Stimulated activated naive CD8-positive, alpha-beta T cell treated with anti-CD3 and anti-CD28 coated beads, Interleukin-15, Interleukin-2, amounts not matched to agents 100 U/mL and 50 U/mL, for 24 hours (primary cell): ENCODE data around the gene LGALS1.
"Not testable (repeated sequence)": the region's sequence is repeated elsewhere in the genome, so short reads cannot be mapped to it uniquely, and the experiment has no call there.

Source experiments
- ATAC-seq: fragments of 150-1000 bp; cut with Tn5 transposase; one replicate; pipeline ENCODE4 v1.10.0; 2021
- DNase-seq: peaks from one replicate; pipeline ENCODE4 v3.0.0; 2021

The LGALS1 gene

DNA sequence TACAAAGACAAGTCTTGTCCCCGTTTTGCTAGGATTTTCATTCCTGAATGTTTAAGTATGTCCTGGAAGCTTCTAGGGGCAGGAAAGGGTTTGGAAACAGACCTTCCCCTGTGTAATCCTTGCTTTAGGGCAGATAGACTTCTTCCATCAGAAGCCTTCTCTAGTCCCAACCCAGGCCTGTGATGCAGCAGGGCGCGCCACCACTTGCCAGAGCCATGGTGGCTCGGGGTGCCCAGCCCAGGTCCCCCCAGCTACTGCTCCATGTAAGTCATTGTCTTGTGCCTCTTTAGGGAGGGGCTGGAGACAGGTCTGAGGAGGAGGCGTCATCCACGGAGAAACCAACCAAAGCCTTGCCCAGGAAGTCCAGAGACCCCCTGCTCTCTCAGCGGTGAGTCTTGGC, 15.0 kb downstream of the LGALS1 start:
- ATAC-seq: no peak
- no peak for DNase-seq

DNA sequence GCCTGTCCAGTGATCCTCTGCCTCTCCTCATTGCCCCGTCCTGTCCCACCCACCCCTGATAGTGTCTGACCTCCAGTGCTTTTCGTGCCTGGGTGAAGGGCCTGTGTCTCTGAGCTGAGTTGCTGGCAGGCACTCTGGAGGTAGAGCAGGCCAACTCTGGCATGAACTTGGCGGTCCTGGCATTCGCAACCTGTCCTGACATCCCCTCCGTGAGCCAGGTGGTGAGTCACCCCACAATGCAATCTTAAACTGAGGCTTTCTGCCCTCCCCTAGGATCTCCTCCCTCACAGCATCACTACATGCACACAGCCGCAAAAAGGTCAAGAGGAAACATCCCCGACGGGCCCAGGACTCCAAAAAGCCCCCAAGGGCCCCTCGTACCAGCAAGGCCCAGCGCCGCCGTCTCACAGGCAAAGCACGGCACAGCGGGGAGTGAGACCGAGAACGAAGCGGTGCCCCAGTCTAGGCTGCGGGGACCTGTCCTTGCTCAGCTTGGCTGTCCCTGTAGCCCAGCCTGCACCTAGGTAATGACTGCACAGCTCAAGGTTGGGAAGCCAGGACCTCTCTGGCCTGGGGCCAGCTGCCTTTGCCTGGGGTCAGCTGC, 15.6 kb downstream of the LGALS1 start:
- no peak for DNase-seq
- ATAC-seq: no peak

DNA sequence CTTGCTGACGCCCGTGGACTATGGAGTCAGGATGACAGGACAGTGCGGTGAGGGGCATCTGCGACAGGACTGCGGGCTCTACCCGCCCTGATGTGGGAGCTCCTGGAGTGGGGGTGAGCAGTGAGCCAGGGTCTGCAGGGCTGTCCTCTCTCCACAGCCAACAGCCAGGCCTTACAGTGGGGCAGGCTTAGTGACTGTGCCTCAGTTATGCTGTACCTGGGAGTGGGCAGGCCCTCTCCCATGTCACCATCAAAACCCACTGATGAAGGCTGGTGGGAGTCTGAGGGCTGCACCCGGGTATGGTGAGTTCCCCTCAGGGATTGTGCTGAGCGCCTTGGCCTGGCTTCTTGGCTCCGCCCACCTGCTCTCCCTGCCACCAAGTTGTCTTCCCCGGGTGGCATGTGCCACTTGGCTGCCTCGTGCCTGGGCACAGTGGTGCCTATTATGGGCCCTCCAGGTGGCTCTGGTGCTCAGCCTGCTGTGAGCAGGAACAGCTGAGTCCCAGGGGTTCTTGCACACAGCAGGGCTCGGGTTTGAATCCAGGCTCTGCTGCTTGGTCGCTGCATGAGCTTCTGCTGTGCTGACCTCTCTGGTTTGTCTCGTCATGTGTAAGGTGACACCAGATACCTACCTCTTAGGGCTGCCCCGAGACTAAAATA, 17.3 kb downstream of the LGALS1 start:
- ATAC-seq: no peak
- DNase-seq: no peak

DNA sequence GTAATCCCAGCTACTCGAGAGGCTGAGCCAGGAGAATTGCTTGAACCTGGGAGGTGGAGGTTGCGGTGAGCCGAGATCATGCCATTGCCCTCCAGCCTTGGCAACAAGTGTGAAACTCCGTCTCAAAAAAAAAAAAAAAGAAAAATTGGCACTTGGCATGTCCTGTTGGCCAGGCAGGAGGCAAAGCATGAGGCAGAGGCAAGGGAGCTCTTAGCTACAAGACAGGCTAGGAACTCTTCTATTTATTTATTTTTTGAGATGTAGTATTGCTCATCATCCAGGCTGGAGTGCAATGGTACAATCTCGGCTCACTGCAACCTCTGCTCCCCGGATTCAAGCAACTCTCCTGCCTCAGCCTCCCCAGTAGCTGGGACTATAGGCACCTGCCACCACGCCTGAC, 18.7 kb downstream of the LGALS1 start:
- DNase-seq, ATAC-seq: not testable (repeated sequence)

DNA sequence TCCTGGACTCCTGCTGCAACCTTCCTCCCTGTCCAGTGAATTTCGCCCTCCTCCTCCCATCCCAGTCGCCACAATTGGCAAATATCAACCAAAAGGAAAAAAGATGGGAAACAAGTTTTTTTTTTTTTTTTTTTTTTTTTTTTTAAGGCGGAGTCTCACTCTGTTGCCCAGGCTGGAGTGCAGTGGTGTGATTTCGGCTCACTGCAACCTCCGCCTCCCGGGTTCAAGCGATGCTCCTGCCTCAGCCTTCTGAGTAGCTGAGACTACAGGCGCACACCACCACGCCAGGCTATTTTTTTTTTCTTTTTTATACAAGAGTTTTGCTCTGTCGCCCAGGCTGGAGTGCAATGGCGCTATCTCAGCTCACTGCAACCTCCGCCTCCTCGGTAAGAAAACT, 20.8 kb downstream of the LGALS1 start:
- not testable (repeated sequence) for ATAC-seq, DNase-seq

DNA sequence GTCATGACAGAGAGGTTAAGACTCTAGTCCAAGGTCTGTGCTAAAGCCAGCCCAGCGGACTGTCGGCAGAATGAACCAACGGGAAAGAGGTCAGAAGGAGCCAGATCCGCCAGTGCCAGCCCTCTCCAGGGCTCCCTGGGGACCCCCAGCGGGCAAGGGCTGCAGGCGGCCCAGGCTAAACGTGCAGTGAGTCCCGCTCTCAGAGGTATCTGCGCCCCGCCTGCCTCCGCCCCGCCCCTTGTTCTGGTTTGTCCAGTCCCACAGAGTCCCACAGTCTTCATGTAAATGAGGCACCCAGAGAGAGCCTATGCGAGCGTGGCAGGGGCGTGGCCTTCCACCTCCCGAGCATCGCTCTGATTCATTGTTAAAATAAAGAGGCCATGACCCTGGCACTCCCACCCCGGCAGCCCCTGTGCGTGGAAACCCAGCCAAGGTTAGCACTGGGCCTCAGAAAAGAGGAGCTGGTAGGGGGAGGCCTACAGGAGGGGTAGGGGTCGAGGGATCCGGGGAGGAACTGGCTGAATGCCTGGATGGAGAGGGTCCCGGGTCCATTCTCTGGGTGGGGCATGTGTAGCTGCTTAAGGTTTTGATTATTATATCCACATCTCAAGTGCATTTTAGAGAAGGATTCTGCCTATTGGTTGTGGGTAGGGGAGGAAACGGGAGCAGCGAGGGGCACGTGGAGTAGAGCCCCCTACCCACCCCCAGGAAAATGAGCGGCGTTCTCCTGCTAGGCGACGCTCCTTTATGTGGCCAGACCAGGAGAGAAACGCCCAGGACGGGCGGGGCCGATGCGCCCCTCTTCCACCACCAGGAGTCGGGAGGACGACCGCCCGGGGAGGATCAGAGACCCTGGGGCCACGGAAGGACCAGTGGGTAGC, 21.5 kb downstream of the LGALS1 start, which contains the start of gene TRIOBP:
TRIOBP (plus strand) TSS at position 392 of the 881 bp plus-strand sequence. CDS start 4,318 bp downstream, outside the sequence.
- DNase-seq: peak; percentile 94
- ATAC-seq: peak; percentile 100

DNA sequence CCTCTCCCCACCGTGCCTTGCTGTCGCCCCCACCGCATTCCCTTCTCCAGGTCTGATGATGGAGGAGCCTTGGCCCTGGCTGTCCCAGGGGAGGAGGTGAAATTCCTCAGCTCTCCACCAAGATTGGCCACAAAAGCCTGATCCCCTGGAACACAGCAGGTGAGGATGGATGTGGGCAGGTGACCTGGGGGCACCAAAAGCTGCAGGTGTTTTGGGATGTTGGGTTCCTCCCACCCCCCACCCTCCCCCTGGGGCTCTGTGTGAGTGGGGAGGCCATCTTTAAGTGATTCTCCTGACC, 22.1 kb downstream of the LGALS1 start:
- ATAC-seq: no peak
- DNase-seq: no peak

DNA sequence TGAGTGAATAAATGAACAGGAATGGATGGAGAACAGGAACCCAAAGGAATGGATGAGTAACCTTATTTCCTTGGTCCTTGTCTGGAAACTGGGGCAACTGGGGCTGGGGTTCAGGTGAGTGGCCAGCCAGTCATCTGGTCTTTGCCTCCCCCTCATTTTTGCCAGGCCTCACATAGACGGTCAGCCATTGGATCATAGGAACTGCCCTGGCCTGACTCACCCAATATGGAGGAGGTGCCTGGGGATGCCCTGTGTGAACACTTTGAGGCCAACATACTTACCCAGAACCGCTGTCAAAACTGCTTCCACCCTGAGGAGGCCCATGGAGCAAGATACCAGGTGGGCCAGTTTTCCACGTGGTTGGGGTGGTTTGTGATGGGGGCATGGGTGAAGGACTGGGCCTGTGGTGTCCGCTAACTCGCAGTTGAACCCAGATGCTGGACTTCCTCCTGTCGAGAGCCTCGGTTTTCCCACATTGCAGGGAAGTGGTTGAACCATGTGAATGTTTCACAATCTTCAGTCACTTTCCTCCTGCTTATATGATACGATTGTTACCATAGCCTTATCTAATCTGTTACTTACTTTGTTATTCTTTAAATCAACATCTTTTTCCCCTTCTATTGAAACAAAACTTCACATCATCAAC, 25.8 kb downstream of the LGALS1 start:
- no peak for DNase-seq
- no peak for ATAC-seq

DNA sequence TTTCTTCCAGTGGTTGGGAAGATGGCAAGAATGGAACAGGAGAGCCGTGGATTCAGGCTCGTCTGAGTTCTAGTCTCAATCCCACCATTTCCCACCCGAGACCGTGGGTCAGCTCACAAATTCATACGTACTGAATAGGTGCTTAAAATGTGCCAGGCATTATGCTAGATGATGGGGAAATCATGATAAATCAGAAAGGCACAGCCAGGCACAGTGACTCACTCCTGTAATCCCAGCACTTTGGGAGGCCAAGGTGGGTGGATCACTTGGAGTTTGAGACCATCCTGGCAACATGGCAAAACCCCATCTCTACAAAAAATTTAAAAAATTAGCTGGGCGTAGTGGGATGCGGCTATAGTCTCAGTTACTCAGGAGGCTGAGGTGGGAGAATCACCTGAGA, 28.5 kb downstream of the LGALS1 start:
- no peak for ATAC-seq
- DNase-seq: no peak

DNA sequence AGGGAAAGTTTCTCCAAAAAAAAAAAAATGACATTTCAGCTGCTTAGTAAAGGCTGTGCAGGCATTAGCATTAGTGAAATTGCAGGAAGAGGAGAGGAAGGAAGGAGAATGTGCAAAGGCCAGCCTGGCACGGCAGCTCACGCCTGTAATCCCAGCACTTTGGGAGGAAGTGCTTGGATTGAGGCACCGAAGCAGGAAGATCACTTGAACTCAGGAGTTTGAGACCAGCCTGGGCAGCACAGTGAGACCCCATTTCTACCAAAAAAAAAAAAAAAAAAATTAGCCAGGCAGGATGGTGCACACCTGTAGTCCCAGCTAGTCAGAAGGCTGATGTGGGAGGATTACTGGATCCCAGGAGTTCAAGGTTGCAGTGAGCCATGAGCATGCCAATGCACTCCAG, 29.2 kb downstream of the LGALS1 start:
- DNase-seq (no peak), ATAC-seq (no peak)

DNA sequence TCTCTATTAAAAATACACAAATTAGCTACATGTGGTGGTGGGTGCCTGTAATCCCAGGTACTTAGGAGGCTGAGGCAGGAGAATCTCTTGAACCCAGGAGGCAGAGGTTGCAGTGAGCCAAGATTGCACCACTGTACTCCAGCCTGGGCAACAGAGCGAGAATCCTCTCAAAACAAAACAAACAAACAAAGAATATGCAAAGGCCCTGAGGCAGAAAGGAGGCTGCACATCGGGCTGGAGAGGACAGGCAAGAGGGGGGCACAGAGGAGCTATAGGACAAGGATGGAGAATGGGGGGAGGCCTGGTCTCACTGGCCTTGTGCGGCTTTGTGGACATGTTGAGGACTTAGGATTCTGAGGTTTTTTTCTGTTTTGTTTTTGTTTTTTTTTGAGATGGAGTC, 29.8 kb downstream of the LGALS1 start:
- DNase-seq (no peak), ATAC-seq (no peak)

DNA sequence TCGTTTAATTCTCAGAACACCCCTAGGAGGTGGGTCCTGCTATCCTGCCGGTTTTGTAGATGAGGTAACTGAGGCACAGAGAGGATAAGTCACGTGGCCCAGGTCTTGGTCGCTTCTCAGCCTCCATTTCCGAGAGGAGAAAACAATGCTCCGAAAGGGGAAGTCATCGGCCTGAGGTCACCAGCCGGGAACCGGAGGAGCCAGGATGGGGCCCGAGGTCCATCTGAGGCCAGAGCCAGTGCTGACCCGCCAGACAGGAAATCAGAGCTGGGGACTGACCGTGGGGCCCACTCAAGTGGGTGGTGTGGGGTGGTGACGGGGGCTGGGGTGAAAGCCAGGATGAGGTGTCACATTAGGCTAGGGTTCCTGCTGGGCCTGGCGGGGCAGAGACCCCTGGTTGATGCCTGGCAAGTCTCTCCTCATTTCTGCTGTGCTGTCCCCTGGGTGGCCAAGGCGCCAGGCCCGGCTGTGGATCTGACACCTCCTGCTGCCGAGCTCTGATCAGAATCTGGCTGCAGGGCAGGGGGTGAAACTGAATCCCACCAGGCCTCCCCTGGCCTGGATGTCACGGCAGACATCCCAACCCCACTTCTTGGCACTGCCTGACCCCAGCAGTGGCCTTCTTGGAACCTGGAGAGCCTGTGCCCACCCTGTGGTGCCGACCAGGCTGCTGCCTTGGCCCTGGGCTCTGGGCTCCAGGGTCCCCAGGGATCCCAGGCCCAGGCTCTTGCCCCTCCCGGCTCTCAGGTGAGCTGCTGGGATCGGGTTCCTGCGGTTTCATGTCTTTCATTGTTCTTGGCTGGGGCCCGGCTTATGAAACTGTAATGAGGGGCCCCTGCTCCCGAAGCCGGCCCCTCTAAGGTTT, 33.4 kb downstream of the LGALS1 start:
- DNase-seq: no peak
- no peak for ATAC-seq

DNA sequence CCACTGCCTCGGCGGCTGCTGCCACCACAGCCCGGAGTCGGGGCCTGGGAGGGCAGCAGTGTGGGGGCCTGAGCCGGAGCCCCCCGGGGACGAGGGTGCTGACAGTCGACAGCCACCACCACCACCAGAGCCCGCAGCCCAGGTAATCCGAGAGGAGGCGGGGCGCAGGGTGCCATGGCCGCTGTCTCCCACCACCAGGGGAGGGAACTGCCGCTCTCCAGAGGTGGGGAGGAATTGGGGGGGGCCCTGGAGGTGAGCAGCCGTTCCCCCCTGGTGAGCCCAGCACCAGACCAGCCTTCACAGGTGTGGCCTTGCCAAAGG, 34.0 kb downstream of the LGALS1 start:
- no peak for DNase-seq

DNA sequence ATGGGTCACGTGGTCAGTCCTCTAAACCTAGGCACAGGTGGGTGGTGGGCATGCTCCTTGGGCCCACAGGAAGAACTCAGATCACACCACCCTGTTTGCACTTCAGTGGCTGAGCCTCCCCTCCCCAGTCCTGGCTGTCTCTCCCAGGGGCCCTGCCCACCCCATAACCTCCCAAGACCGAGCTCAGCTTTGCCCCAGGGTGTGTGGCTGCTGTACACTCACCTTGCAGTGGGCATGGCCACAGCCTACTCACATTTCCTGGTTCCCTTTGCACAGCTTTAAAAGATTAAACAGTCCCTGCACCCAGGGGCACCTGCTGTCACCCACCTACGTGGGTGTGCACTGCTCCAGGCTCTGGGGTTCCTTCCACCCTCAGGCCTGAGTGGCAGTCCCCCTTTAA, 35.2 kb downstream of the LGALS1 start:
- DNase-seq: no peak
- no peak for ATAC-seq

More for the DNA sequence above, 34.0 kb downstream of the LGALS1 start:
- ATAC-seq: no peak

DNA sequence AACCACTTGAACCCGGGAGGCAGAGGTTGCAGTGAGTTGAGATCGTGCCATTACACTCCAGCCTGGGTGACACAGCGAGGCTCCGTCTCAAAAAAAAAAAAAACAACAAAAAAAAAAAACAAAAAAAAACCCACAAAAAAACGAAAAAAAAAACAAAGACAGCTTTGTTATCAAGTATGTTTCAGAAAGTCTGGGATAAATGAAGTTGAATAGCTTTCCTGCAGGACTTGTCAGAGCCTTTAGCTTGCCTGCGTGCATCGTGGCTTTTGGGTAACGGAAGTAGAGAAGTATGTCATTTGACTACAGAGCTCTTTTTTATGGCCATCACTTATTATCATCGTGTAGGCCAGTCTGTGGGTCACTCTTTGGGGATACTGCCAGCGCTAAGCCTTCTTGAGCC, 36.1 kb downstream of the LGALS1 start:
- DNase-seq (no peak), ATAC-seq (no peak)

DNA sequence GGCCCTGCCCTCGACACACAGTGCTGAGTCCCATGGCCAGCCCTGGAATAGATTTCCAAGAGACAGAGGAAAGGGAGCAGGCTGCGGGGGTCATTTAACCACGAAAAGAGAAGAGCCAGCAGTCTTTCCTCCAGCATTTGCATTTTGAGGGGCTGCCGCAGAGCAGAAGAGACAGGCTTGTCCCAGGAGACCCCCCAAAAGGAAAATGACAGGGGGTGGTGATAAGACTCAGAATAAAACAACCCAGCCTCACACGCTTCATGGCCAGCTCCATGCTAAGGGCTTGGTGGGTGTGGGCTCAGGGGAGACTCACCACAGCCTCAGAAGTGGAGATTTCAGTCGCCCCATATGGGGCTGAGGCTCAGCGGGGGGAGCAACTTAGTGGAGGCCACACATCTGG, 38.3 kb downstream of the LGALS1 start:
- no peak for ATAC-seq
- DNase-seq: no peak

DNA sequence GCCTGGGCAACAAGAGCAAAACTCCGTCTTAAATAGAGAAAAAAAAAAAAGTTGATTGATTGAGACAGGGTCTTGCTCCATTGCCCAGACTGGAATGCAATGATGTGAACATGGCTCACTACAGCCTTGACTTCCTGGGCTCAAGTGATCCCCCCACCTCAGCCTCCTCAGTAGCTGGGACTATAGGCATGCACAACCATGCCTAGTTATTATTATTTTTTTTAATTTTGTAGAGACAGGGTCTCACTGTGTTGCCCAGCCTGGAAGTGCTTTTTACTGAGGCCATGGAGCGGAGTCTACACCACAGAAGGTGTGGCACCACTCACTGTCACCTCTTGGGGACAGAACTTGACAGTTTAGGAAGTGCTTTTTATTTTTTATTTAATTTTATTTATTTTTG, 39.2 kb downstream of the LGALS1 start:
- ATAC-seq (no peak), DNase-seq (no peak)

DNA sequence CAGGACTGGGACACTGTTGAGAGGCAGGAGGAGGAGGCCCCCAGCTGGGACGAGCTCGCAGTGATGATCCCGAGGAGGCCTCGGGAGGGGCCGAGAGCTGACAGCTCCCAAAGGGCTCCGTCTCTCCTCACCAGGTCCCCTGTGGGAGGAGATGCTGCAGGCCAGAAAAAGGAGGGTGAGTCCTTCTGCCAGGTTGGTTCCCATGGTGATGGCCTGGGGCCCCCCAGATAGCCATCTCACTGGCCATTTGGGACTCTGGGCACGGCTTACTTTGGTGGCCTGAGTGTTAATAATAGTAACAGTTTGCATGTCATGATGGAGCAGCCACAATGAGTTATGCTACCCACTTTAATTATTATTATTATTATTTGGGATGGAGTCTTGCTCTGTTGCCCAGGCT, 40.3 kb downstream of the LGALS1 start:
- no peak for ATAC-seq
- DNase-seq: no peak

DNA sequence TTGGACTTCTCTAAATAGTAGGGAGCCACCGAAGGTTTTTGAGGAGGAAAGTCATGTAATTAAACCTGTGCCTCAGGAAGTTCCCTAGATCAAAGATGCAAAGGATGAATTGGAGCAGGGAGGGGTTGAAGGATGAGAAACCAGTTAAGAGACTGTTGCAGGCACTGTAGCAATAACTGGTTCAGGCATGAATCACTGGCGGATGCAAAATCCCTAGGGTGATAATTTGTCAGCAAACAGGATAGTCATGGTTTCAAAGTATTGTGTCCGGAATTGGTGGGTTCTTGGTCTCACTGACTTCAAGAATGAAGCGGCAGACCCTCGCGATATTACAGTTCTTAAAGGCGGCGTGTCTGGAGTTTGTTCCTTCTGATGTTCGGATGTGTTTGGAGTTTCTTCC, 41.3 kb downstream of the LGALS1 start:
- DNase-seq (no peak), ATAC-seq (no peak)

DNA sequence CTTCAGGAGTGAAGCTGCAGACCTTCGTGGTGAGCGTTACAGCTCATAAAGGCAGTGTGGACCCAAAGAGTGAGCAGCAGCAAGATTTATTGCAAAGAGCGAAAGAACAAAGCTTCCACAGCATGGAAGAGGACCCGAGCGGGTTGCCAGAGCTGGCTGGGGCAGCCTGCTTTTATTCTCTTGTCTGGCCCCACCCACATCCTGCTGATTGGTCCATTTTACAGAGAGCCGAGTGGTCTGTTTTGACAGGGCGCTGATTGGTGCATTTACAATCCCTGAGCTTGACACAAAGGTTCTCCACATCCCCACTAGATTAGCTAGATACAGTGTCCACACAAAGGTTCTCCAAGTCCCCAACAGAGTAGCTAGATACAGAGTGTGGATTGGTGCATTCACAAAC, 41.8 kb downstream of the LGALS1 start:
- not testable (repeated sequence) for ATAC-seq, DNase-seq

DNA sequence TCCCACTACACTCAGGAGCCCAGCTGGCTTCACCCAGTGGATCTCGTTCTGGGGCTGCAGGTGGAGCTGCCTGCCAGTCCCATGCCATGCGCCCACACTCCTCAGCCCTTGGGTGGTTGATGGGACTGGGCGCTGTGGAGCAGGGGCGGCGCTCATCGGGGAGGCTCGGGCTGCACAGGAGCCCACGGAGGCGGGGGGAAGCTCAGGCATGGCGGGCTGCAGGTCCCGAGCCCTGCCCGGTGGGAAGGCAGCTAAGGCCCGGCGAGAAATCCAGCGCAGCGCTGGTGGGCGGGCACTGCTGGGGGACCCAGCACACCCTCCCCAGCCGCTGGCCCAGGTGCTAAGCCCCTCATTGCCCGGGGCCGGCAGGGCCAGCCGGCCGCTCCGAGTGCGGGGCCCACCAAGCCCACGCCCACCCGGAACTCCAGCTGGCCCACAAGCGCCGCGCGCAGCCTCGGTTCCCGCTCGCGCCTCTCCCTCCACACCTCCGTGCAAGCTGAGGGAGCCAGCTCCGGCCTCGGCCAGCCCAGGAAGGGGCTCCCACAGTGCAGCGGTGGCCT, 42.4 kb downstream of the LGALS1 start:
- not testable (repeated sequence) for DNase-seq, ATAC-seq
